GM19023 (cell line): Measurements from ENCODE around the gene CCER1.

Experiments used
- ATAC-seq: cut with Tn5 transposase; IDR thresholded peaks from one replicate; pipeline ENCODE4 v1.9.1; 2021; ENCODE audit warnings: mild to moderate bottlenecking, moderate library complexity; ENCODE audit not compliant: unreplicated experiment

The CCER1 gene

DNA sequence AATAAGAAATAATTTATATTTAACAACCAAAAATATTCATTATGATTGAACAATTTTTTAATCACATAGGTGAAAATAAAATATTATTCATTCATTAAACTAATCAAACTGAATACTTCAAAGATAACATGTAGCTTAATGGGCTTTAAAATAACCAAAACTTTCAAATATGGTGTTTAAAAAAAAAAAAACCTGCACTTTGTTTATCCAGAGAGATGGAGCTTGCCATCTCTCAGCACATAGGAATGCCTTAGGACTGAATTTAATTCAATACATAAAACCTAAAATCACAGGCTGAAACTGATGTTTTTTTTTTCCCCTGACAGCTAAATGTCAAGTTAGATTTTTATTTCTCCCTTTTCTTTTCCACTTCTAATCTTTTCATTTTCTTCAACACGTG, 14.4 kb upstream of the CCER1 start:
- ATAC-seq = no peak

DNA sequence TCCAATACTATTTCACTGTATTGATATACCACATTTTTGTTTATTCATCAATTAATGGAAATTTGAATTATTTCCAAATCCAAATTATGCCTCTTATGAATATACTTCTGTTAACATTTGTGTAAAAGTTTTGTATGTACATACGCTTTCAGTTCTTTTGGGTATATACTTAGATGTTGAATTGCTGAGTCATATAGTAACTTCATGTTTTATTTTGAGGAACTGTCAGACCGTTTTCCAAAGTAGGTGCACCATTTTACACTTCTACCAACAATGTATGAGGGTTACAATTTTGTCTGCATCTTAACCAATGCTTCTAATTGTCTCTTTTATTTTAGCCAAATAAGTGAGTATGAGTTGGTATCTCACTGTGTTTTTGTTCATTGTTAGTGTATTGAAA, 10.2 kb upstream of the CCER1 start:
- ATAC-seq = no peak

DNA sequence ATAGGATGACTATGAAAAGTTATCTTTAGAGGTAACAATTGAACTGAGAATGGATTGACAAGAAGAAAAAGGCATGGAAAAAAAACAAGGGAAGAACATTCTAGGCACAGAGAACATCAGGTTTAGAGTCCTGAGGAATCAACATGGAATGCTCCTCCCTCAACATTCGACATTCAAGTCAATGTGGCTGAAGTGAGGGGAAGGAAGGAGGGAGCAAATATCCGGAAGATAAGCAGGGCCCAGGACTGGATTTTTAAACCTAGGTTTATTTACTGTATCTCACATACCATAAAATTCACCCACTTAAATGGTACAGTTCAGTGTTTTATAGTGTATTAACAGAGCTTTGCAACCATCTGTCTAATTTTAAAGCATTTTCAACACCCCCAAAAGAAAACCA, 9.6 kb upstream of the CCER1 start:
- no peak for ATAC-seq

DNA sequence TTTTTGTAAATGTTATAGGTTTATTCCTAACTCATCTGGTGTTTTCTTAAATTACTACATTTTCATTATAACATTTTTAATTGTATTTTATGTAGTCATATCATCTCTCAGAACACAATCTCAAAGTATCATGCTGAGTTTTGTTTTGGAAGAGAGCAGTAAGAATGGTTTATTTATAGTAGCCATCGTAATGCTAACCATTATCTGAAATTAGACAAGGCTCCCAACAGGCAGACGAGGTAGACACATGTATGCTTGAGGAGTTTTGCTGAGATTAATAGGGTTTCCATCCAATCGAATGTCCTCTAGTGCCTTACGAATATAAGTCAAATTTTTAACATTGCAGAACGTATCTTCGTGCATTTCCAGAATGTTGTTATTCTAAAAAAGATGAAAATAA, 9.0 kb upstream of the CCER1 start:
- ATAC-seq = no peak

DNA sequence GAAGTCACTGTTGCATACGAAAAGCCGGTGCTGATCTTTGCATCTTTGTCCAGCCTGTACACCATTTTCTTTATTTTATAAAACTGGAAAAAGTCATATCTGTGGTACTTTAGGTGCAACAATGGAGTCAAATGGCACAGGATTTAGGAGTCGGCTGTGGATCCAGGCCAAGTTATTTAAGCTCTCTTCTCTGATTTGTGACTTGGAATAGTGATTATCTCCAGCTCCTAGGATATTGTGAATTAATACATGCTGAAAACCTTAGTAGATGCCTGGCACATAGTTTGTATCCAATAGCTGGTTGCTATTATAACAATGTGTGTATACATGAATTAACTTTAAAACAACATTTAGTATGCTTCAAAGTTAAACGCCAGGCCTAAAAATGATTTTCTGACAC, 6.2 kb upstream of the CCER1 start:
- ATAC-seq = no peak

DNA sequence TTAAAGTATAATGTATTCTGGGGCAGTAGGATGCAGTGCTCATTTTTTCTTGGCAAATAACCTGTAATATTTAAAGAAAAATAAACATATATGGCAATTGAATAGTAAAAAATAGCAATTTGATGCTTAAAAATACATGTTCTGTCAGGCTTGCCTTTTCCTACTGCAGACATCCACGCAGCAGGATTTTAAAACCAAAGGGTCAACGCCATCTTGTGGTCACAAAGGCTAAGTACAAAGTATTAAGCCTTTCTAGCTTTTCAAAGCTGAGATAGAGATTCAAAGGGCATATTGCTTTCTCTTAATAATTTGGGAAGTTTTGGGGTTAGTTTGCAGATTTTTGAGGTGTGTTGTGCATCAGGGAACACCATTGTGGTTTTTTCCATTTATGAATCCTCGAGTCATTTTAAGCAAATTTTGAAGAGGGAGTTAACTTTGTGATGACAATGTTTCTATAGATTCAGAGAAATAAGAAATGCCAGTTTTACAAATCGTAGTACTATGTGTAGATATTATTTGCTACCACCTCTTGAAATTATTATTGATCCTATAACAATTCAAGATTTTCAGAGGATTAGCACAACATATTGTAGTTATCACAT, 4.7 kb upstream of the CCER1 start:
- peak; percentile 64 for ATAC-seq

DNA sequence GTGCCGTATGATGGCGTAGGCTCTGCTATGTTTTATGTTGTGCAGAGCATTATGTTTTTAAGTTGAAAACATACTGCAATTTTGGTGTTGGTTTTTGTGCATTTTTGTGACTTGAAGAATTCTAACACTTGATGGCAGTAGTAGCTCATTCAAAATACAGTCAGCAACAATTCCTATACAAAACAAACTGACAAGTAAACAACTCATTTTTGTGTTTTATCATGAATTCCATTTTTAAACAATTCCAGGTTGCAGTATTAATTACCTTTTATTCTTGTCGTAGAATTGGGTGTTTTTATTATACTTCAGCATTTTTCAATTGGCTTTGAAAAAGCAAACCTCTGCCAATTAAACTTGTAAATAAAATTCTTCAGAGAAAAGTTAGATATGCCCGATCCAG, 4.1 kb upstream of the CCER1 start:
- ATAC-seq = no peak

DNA sequence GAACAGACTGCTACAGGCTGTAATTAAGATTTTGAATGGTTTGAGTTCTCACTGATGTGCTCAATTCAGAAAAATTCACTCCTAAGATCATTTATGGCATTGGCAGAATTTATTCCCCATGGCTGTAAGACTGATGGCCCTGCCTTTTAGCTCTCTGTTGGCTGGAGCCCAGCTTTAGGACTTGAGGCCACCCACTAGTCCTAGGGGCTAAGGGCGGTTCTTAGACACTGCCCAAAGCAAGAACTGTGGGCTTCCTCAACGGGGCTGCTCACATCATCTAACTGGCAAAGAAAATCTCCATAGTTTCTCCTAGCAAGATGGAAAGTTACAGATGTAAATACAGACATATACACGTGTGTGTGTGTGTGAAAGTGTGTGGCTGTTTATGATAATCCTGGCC, 3.4 kb upstream of the CCER1 start:
- ATAC-seq = no peak

DNA sequence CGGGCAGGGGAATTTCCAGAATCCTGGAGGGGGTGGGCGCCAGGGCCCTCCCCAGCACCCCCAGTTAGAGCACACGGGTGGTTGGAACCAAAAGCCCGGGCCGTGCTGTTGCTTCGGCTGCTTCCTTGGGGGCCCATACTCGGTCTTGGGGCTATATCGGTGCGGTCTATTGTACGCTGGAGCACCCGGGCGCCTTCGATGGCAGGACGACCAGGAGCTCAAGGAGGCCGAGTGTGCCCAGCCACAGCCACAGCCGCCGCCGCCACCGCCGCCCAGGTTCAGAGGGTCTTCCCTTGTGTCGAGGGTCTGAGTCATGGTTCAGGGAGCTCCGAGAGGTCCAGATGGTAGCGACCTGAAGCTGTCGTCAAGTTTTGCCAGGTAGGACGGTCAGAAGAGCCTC, 548 bp downstream of the CCER1 start:
- no peak for ATAC-seq

DNA sequence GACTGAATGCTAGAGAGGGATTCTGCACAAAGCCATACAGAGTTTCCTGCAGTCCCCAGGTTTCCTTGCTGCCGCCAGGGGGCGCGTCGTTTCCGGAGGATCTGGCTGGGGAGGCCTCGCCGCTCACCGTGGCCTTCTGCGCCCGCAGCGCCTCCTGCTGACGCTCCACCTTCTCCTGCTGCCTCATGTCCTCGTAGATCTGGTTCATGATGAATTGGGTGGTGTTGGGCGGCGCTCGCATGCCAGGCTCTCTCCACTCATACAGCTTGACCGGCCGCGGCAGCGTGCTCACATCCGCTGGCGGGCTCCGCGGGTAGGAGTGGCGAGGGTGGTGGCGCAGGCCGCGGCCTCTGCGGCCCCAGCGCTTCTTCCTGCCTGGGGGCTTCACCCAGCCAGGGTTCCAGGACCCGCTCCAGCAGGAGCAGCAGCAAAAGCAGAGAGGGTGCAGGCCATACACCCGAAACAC, 987 bp downstream of the CCER1 start:
- no peak for ATAC-seq

DNA sequence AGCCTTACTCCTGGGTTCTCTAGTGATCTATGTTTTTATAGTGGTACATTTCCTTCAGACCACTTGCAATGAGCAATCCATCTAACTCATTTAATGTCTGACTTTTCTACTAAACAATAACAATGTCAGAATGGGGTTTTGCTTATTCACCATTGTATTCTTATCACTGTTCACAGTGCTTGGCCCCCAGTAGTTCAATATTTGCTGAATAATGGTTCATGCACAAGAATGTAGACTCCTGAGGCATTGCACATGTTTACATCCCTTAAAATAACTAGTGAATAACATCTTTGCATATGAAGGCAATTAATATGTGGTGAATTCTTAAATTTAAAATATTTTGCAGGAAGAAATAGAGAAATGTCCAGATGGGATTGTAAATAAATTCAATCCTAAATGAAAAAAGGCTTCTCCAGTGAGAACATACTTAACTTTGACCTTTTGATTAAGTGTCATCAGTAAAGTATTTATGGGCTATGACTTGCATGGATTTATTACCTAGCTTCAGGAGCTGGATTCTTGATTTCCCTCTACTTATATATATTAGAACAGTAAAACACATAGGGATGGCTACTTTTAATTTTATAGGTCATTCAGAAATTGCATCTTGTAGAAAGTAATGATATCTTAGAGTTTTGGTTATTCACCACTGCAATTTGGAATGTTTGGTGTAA, 3.4 kb downstream of the CCER1 start:
- ATAC-seq = no peak

DNA sequence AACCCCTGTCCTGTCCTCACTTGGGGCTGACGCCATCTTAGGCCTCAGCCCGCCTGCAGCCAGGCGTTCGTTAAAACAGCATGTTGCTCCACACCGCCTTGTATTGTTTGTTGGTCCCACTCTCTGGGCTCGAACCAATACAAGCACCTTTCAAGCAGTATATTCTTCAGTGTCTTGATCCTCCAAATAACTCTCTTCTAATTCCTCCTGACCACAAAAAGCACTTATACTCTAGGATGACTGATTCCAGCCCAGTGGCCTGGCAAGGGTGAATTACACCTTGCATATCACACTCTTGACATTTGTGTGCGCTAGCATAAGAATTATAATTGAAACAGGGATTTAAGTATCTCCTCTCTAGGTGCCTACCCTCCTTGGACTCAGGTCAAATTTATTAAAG, 7.1 kb downstream of the CCER1 start:
- ATAC-seq = no peak

DNA sequence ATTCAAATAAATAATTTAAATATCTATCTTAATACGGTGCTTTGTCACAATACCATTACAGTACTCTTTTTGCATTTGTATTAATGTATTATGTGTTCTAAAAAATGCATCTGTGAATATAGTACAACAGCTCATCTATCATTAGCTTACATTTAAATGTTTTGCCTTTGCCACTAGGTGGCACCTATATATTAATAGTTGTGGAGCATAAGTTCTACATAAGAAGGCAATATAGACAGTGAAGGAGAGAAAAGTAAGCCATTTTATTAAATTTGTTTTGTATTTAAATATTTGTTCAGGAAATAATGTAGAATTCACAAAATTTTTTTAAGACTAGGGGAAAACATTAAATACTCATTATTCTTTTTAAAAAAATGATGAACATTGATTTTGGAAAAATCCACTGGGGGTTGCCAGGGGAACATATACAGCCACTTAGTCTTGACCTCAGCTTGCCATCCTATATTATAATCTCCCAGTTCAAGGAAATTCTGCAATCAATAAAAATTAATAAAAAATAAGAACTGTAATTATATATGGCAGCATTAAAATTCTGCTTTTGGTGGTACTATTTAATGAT, 9.8 kb downstream of the CCER1 start:
- ATAC-seq = no peak

DNA sequence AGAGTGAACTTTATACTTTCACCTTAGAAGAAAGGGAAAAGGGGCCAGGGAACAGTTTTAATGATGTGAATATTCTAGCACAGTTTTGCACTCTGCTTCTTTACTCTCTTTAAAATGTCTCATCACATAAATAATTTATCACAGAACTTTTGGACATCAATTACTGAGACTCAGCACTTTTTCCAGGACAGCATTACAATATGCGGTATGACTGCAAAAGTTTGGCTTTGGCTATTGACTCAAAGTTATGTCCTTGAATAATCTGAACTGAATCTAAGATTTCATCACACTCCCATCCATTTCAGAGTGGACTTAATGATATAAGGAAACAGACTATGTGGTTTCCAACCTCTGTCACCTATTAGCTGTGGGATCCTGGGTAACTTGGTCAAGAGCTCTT, 11.7 kb downstream of the CCER1 start:
- no peak for ATAC-seq

DNA sequence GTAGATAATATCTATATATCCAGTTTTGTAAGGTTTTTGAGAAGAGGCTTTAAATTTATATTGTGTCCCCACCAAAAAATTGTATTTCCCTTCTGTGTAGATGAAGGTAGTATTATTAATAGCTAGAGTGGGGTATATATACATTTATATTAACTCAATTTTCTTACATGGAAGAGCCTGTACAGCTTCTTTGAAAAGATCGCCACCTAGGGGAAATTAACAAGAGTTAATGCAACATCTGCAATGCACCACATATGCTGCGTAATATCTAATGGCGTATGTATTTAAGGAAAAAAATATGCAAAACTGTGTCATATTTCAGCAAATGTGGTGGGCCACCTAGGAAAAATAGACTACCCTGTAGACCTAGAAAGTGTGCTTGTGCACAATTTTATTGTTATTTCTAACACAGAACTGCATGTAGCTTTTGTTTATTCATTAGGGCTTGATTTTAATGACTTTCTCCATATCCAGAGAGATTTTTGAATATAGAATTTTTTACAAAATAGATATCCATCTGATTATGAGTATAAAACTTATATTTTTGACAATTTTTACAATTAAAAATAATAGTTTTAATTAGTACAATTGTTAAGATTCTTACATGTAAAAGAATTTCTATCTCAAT, 14.0 kb downstream of the CCER1 start:
- peak; percentile 67 for ATAC-seq

DNA sequence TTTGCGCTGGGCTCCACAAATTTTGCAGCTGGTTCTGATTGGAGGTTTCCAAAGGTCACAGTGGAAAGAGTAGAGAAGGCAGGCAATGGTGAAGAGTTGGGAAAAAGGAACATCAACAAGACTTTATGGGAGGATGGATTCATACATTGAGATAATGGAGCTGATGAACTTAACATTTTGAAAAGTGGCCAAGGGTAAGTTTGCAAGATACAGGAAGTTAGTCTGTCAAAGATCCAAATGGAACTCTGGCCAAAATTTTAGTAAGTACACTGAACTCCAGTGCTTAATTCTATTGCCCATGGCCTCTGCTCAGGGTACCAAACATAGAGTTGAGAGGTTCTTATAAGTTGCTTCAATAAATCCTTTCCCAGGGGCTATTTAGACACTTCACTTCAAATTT, 15.6 kb downstream of the CCER1 start:
- no peak for ATAC-seq

DNA sequence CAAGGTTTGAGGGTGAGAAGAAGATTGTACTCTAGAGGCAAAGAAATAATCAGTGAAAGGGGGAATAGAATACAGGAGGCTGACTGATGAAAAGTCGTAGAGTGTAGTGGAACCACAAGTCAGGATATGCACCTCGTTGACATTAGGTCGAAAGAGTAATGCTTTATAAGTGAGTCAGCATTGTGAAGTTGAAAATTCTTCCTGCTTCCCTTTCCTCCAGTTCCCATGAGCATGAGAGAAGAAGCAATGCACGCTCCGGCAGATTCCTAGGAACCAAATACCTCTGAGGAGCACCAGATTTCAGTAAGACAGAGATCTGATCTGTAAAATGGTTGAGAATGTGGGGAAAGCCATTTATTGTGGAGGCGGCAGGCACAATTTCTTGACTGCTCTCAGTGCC, 16.5 kb downstream of the CCER1 start:
- ATAC-seq = no peak

DNA sequence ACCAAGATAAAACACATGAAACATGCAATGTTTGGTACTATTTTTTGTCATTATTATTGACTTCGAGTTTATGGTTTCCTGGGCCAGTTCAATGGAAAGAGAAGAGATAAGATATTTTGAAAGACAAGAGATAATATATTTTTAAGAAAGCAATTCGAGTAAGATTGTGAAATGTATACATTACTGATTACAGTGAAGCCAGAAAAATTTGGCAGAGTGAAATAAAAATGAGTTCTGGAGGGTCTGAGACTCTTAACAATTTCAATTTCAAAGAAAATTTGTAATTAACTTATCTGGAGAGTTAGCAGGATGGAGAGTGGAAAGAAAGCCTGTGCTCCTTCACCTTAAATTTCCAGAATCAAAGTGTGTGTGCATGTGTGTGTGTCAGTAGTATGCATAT, 17.3 kb downstream of the CCER1 start:
- no peak for ATAC-seq

DNA sequence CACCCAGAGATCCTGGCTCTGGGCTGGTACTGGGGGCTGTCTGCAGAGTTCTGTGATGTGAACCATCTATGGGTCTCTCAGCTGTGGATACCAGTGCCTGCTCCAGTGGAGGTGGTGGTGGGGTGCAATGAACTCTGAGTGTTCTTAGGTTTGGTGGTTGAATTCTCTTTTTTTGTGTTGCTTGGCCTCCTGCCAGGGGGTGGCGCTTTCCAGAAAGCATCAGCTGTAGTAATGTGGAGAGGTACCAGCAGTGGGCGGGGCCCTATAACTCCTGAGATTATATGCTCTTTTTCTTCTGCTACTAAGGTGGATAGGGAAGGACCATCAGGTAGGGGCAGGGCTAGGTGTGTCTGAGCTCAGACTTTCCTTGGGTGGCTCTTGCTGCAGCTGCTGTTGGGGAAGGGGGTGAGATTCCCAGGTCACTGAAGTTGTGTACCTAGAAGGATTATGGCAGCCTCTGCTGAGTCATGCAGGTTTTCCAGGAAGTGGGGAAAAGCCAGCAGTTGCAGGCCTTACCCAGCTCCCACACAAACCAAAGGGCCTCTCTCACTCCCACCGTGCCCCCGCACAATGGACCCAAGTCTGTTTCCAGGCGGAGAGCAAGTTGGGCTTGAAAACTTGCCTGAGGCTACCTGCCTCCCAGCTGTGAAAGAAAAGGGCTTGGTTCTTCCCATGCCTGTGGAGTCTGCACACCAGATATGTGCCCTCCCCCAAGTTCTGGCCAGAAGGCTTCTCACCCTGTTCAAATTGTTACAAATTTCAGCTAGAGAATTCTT, 18.6 kb downstream of the CCER1 start:
- no peak for ATAC-seq

DNA sequence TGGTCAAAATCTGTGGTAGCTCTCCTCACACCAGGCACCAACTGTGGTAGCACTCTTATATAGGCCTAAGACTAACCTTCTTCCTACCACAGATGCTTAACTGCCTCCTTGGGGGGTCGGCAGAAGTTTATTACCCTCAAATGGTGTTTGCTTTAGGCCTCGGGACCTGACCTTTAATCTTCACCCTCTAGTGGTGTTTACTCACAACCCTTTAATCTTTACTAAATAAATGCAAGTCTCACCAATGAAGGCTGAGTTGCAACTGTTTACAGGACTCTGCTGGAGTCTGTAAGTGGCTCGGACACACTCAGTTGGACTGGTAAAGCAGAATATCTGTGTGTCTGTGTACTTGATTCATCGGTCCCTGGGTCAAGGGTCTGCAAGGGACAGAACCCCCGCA, 29.4 kb downstream of the CCER1 start:
- no peak for ATAC-seq

DNA sequence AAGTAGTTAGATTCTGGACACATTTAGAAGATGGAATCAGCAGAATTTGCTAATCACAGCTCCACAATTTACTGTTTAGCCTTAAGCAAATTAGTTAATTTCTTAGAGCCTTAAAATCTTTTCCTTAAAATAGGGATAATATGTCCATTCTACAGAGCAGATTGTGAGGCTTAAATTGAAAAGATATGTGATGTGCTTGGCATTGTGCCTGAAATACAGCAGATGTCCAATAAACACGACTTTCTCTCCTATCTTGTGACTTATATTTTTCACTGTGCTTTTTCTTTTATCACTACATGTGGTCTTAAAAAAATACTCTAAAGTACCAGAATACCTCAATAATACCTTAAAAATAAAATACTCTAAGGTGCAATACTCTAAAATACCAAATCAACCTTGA, 30.6 kb downstream of the CCER1 start:
- no peak for ATAC-seq
